ENCODE results near the gene ZFR.
A peak's percentile ranks its signal among the peaks of the same experiment; 100 is the strongest.
"Not testable (repeated sequence)": the region's sequence is repeated elsewhere in the genome, so short reads cannot be mapped to it uniquely, and the experiment has no call there.

Gene ZFR

GRCh38 chr5:32315221-32316014 lies 129.1 kb downstream of the ZFR start:
- no peak for DNase-seq

- no peak for DNase-seq
Measured at GRCh38 chr5:32314658-32315057, 129.9 kb downstream of the ZFR start.

- DNase-seq = not testable (repeated sequence)
Measured at GRCh38 chr5:32314152-32314488, 130.4 kb downstream of the ZFR start.

GRCh38 chr5:32312595-32313332 lies 131.8 kb downstream of the ZFR start, which contains the start of gene MTMR12:
TSS of gene MTMR12 (minus strand) at chr5:32312939. CDS start at chr5:32312838, 101 bp downstream.
- DNase-seq = peak; percentile 94

- DNase-seq = no peak
Measured at GRCh38 chr5:32312197-32312594, 132.3 kb downstream of the ZFR start.

GRCh38 chr5:32311404-32312196 lies 132.9 kb downstream of the ZFR start:
- no peak for DNase-seq

- no peak for DNase-seq
Measured at GRCh38 chr5:32309761-32310160, 134.8 kb downstream of the ZFR start.

- DNase-seq = no peak
Measured at GRCh38 chr5:32308946-32309345, 135.6 kb downstream of the ZFR start.

- no peak for DNase-seq
Measured at GRCh38 chr5:32307769-32308194, 136.8 kb downstream of the ZFR start.

GRCh38 chr5:32304622-32305021 lies 139.9 kb downstream of the ZFR start:
- DNase-seq = no peak
